GM21825 (cell line): Measurements from ENCODE around the gene GNRHR.
A peak's percentile ranks its signal among the peaks of the same experiment; 100 is the strongest.

Experiments used
- ATAC-seq: cut with Tn5 transposase; IDR thresholded peaks from one replicate; pipeline ENCODE4 v1.9.1; 2021; ENCODE audit warnings: mild to moderate bottlenecking, moderate library complexity; ENCODE audit not compliant: unreplicated experiment

Gene GNRHR

DNA sequence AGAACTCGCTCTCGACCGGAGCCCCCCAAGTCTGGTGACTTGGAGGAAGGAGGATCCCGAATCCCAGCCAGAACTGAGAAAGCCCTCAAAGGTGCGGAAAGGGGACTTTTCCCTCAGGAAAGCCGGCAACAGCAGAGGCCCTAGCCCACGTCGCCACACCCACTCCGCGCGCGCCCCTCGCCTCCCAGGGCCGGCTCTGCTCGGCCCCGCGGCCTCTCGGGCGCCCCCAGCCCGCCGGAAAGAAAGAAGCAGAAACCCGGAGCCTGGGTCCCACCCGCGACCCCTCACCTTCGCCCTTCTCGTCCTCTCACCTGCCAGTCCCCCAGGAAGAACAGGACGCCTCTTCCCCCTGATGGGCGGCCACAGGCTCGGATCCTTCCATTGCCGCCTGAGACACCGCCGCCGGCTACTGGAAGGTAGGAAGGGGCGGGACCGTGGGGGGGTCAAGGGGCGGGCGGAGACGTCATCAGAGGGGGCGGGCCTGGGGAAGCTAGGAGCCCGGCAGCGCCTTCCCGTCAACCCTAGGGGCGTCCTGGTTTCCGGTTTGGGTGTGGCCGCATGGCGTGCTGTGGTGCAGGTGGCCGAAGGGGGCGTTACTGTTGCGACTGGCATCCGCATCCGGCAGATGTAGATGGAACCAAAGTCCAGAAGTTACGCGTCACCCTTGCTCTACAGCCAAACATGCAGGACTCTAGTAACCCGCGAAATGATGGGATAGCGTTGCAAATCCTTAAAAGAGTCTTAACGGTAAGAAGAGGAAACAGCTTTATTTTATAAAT lies 53.3 kb downstream of the GNRHR start, which contains the start of gene UBA6:
Gene UBA6, minus strand, starts transcription at position 418 of the 779 bp plus-strand sequence. Its CDS starts 36 bp downstream, at position 382.
- peak; percentile 98 for ATAC-seq

DNA sequence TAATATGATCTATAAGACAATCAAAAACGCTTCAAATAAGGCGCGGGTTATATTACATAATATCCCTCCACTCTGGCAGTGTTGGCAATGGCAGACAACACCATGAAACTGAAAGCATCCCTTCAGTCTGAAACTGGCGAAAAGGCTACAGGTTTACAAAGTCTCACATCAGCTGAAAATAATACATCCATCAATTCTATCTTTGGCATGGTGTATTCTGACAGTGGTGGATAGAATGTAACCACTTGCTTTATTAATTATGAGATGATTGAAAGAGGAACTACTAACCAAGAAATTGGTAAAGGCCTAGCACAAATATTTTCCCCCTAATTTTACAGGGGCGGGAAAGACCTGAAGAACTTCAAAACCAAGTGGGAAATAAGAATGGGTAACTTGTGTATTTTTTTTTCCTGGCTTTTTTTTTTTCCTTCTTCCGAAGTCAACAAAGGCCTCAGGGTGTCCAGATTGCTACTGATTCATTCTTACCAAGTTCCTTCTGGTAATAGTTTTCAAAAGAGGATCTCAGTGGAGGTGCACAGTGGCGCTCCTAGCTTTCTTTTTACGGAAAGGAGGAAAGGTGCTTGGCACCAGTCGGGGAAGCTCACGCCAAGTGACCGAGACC lies 54.0 kb downstream of the GNRHR start:
- ATAC-seq, result no peak

DNA sequence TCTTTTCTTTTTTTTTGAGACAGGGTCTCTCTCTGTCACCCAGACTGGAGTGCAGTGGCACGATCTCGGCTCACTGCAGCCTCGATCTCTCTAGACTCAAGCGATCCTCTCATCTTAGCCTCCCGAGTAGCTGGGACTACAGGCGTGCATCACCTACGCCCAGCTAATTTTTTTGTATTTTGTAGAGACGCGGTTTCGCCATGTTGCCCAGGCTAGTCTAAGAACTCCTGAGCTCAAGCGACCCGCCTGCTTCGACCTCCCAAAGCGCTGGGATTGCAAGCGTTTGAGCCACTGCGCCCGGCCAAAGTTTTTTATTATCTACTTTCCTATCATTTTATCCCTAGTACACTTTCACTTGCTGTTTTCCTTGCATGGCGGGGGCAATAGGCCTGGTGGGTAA lies 54.6 kb downstream of the GNRHR start:
- no peak for ATAC-seq

DNA sequence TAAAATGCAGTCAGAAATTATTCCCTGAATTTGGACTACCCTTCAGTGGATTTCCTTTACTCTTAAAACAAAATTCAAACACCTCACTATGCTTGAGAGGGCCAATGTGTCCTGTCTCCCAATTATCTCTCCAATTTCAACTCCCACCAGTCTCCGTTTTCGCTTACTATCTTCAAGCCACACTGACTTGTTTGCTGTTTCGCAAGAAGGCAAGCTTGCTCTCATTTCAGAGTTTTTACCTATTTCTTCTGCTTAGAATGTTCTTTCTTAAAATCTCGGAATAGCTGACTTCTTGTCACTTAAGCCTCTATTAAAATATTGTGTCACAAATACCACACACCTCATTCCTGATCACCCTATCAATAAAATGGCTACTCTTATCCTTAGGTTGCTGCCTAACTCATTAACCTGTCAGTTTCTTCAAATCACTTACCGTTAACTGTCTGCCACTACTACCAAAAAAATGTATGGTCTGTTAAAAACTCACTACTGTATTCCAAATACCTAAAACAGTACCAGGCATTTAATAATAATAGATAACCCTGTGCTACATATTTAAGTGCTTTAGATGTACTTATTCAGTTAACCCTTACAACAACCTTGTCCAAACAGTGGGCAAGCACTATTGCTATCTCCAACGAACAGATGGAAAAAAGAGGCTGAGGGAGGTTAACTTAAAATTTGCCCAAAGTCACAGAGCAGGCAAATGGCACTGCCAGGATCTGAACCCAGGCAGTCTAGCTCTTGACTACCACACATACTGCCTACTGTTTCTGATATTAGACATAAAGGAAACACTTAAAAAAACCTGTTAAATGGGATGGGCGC lies 56.1 kb downstream of the GNRHR start:
- ATAC-seq, result no peak

DNA sequence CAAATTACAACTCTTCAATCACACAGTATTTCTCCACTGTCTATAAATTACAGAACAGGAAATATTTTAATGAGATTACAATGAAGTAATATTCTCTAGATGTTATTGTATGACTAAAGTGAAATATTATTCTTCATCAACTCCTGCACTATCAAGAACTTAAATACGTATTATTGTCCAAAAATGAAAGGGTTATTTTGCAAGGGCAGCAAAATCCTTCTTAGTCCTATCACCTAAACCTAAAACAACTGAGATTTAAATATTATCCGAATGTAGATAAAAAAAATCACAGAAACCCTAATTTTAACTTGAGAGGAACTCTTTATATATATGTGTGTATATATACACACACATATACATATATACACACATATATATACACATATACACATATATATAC lies 58.1 kb downstream of the GNRHR start:
- no peak for ATAC-seq

DNA sequence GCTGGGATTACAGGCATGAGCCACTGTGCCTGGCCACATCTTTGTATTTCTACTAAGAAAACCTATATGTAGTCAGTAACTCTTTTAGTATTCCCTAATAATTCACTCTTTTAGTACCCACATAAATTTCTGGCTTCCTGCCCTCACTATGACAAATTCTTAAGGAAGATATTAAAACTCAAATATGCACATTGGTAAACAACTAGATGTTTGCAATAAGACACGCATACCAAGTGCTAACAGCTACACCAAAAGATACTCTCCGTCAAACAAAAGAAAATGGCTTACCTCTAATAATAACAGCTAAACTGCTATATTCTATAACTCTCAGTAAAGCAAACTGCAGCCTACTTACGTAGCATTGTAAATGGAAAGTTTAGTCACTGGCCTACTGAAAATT lies 59.5 kb downstream of the GNRHR start:
- no peak for ATAC-seq

DNA sequence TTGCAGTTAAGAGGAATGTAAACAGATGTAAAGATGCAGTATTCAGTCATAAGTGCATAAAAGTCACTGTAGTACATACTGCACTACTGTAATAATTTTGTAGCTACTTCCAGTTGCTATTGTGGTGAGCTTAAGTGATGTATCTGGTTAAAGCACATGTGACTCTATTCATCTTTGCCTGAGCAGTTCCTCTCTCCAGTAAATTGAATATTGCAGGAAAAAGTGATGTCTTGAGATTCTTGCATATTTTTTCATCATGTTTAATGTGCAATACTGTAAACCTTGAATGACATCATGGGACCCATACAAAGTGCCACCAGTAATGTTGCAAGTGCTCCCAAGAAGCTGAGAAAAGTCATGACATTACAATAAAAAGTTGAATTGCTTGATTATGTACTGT lies 62.9 kb downstream of the GNRHR start:
- no peak for ATAC-seq
